SU-DHL-6 (cell line): ENCODE measurements around the gene GJA9.

ENCODE experiments used
- EZH2phosphoT487 ChIP-seq: fragments of 200-600 bp; sonication (generic), shearing (Covaris generic); conservative IDR thresholded peaks from 2 replicates; pipeline ENCODE4 v1.6.1; 2018; ENCODE audit warnings: mild to moderate bottlenecking, antibody characterized with exemption, low read length, moderate library complexity, mixed read lengths
- TF ChIP-seq, protein P1 (sequence below): fragments of 200-600 bp; sonication (generic); IDR thresholded peaks from one replicate; pipeline ENCODE4 v1.5.1; 2017; ENCODE audit warnings: antibody characterized with exemption, mild to moderate bottlenecking, low read length, moderate library complexity; ENCODE audit not compliant: insufficient read depth, poor library complexity, severe bottlenecking

DNA sequence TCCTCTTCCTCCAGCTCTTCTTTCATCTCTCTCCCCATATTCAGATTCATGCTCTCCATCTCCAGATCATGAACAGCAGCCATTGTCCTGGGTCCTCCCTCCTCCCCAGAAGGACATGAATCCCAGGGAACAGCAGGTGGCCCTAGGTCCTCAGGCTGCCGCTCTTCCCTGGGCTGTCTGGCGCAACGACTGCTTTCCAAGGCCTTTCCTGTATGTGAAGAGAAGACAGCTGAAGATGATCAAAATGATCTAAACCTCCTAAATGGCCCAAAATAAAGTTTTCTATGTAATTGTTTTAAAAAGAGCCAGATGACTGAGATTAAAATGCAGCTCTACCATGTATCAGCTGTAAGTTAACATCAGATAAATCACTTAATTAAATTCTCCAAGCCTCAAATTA is 37.7 kb upstream of the GJA9 start:
- TF ChIP-seq, protein P1, sequence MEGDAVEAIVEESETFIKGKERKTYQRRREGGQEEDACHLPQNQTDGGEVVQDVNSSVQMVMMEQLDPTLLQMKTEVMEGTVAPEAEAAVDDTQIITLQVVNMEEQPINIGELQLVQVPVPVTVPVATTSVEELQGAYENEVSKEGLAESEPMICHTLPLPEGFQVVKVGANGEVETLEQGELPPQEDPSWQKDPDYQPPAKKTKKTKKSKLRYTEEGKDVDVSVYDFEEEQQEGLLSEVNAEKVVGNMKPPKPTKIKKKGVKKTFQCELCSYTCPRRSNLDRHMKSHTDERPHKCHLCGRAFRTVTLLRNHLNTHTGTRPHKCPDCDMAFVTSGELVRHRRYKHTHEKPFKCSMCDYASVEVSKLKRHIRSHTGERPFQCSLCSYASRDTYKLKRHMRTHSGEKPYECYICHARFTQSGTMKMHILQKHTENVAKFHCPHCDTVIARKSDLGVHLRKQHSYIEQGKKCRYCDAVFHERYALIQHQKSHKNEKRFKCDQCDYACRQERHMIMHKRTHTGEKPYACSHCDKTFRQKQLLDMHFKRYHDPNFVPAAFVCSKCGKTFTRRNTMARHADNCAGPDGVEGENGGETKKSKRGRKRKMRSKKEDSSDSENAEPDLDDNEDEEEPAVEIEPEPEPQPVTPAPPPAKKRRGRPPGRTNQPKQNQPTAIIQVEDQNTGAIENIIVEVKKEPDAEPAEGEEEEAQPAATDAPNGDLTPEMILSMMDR = no peak
- TF ChIP-seq EZH2phosphoT487 = no peak
